ENCODE results near the gene CRELD1. TPM values are rescaled to one million over a fixed set of nuclear protein-coding genes. Genes with fewer than 3 reads are reported as not detected.
"Not testable (repeated sequence)": the region's sequence is repeated elsewhere in the genome, so short reads cannot be mapped to it uniquely, and the experiment has no call there.

Gene CRELD1
- polyA plus RNA-seq, 1 experiment, result 29.5 TPM

- DNase-seq (ENCODE audit: low read depth, low spot score), result no peak
- CTCF ChIA-PET, result no interaction called here
- no peak overlapping the region for H3K4me3 ChIP-seq (ENCODE audit: low read depth, low read length)
- H3K9me3 ChIP-seq (ENCODE audit: control insufficient read depth, insufficient read depth, low read length), result no peaks in the 10 kb centered on the region; the same call in 1 of the 2 replicates
- H3K27me3 ChIP-seq (ENCODE audit: control insufficient read depth, insufficient read depth, low read length), result no peaks in the 10 kb centered on the region
- H3K27ac ChIP-seq (ENCODE audit: low read depth, low read length), result no peak overlapping the region
- TF ChIP-seq CTCF (IDR thresholded peaks at IDR 0.05; ENCODE audit: low read depth, low read length), result no peak
- POLR2A ChIA-PET, result interaction anchor here (0.7 kb wide), 2 partner anchors 9 to 13 kb away, joined by 3 to 5 read pairs; partner anchors contain the start of gene JAGN1
Observed at GRCh38 chr3:9899289-9899791, 34.3 kb upstream of the CRELD1 start.

DNA sequence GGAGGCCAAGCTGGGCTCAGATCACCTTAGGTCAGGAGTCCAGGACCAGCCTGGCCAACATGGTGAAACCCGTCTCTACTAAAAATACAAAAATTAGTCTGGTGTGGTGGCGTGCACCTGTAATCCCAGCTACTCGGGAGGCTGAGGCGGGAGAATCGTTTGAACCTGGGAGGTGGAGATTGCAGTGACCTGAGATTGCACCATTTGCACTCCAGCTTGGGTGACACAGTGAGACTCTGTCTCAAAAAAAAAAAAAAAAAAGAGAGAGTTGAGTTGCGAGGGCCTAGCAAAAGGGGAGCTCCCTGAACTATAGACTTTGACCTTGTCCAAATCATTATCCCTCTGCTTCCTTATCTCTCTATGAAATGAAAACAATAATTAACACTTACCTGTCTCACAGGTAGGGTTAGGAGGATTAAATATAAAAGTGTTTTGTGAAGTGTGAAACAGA lies 32.6 kb upstream of the CRELD1 start:
- POLR2A ChIA-PET; DNase-seq (ENCODE audit: low read depth, low spot score); H3K9me3 ChIP-seq (ENCODE audit: control insufficient read depth, insufficient read depth, low read length); H3K27ac ChIP-seq (ENCODE audit: low read depth, low read length); H3K4me3 ChIP-seq (ENCODE audit: low read depth, low read length); H3K27me3 ChIP-seq (ENCODE audit: control insufficient read depth, insufficient read depth, low read length): not testable (repeated sequence)
- CTCF ChIA-PET, result interaction anchor here (2.7 kb wide), 1 partner anchor 52 kb away, joined by 9 read pairs; no protein-coding TSS in a partner anchor

DNA sequence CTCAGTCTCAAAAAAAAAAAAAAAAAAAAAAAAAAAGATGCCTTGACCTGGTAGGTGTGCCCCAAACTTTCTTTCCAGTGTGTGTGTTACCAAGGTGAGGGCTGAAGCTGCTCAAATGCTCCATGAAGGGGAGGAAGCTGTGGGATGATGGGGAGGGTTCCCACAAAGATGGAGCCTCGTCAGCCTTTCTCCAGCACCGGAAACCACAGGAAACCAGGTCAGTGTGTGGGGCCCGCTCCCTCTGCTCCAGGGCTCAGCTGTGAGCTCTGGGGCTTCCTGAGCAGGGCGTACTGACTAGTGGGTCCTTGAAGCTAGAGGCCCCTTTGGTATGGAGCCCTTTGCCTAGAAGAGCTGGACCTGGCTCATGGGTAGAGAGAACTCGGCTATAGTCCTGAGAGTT lies 31.7 kb upstream of the CRELD1 start:
- ChIA-PET CTCF (interaction anchor here (0.8 to 2.7 kb wide), 2 partner anchors 53 to 385 kb away, joined by 3 to 9 read pairs; no protein-coding TSS in a partner anchor), POLR2A (no interaction called here)
- H3K27ac ChIP-seq (ENCODE audit: low read depth, low read length), result no peak overlapping the region
- no peak for DNase-seq (ENCODE audit: low read depth, low spot score)
- no peaks in the 10 kb centered on the region for H3K9me3 ChIP-seq (ENCODE audit: control insufficient read depth, insufficient read depth, low read length)
- no peak for TF ChIP-seq CTCF (IDR thresholded peaks at IDR 0.05; ENCODE audit: low read depth, low read length)
- H3K4me3 ChIP-seq (ENCODE audit: low read depth, low read length), result no peak overlapping the region
- H3K27me3 ChIP-seq (ENCODE audit: control insufficient read depth, insufficient read depth, low read length), result no peaks in the 10 kb centered on the region

- TF ChIP-seq CTCF (IDR thresholded peaks at IDR 0.05; ENCODE audit: low read depth, low read length), result no peak
- Histone ChIP-seq H3K27me3 (ENCODE audit: control insufficient read depth, insufficient read depth, low read length) (no peaks in the 10 kb centered on the region), H3K27ac (ENCODE audit: low read depth, low read length) (peak within 1 kb of the TSS; percentile 63), H3K4me3 (ENCODE audit: low read depth, low read length) (peak within 1 kb of the TSS; percentile 23), H3K9me3 (ENCODE audit: control insufficient read depth, insufficient read depth, low read length) (no peaks in the 10 kb centered on the region)
- ChIA-PET POLR2A (interaction anchor here (1.3 kb wide), 1 partner anchor 30 kb away, joined by 6 read pairs; no protein-coding TSS in a partner anchor), CTCF (interaction anchor here (0.5 to 2.7 kb wide), 4 partner anchors 30 to 385 kb away, joined by 3 to 9 read pairs (median 5); no protein-coding TSS in a partner anchor)
- DNase-seq (ENCODE audit: low read depth, low spot score), result no peak
Observed at GRCh38 chr3:9902372-9903237, 31.0 kb upstream of the CRELD1 start, which contains the start of gene IL17RE. Gene IL17RE (plus strand): TSS chr3:9902848. CDS start chr3:9902933, 85 bp downstream.

DNA sequence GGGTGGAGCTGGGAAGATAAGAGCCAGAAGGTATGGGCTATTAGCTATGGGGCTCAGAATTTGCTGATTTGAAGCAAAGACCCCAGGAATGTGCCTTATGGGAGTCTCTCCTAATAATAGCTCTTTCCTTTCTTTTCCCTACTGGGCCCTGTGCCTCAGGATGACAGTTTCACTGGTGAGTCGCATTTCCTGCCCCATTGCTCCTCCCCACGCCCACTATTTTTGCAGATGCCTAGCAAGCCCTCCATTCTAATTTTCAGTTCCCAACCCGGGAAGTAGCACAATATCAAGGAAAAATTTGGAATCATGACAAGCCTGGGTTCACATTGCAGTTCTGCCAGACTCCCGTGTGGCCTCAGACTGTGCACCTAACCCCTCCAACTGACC lies 30.4 kb upstream of the CRELD1 start:
- ChIA-PET POLR2A (interaction anchor here (1.3 kb wide), 1 partner anchor 29 kb away, joined by 6 read pairs; no protein-coding TSS in a partner anchor), CTCF (interaction anchor here (0.8 to 2.7 kb wide), 2 partner anchors 29 to 54 kb away, joined by 7 to 9 read pairs; no protein-coding TSS in a partner anchor)
- Histone ChIP-seq H3K27ac (ENCODE audit: low read depth, low read length) (peak overlapping the region; percentile 63), H3K4me3 (ENCODE audit: low read depth, low read length) (peak overlapping the region; percentile 23), H3K9me3 (ENCODE audit: control insufficient read depth, insufficient read depth, low read length) (no peaks in the 10 kb centered on the region), H3K27me3 (ENCODE audit: control insufficient read depth, insufficient read depth, low read length) (no peaks in the 10 kb centered on the region)
- TF ChIP-seq CTCF (IDR thresholded peaks at IDR 0.05; ENCODE audit: low read depth, low read length), result no peak
- DNase-seq (ENCODE audit: low read depth, low spot score), result no peak

Measured in AG04450 (cell line).